Neural progenitor cell (in vitro differentiated cells): Measurements from ENCODE around the gene DNAJA2.

ENCODE experiments used
- CTCF ChIP-seq: fragments of 200-600 bp; sonication (generic); IDR thresholded peaks from 2 replicates; pipeline ENCODE4 v1.5.1; 2017; ENCODE audit warnings: antibody characterized with exemption, mild to moderate bottlenecking
- EZH2 ChIP-seq: fragments of 200-600 bp; sonication (generic); IDR thresholded peaks from 2 replicates; pipeline ENCODE4 v1.6.1; 2017; ENCODE audit warnings: antibody characterized with exemption, mild to moderate bottlenecking, moderate library complexity
- EZH2phosphoT487 ChIP-seq: fragments of 200-600 bp; sonication (generic); IDR thresholded peaks from 2 replicates; pipeline ENCODE4 v1.6.1; 2017; ENCODE audit warnings: antibody characterized with exemption

- TF ChIP-seq CTCF (no peak), EZH2 (no peak), EZH2phosphoT487 (no peak)
Measured at GRCh38 chr16:46918400-46918799, 55.1 kb downstream of the DNAJA2 start.
